Fibroblast of lung (primary cell): ENCODE measurements around the gene PTPRU. TPM values are rescaled to one million over a fixed set of nuclear protein-coding genes. Genes with fewer than 3 reads are reported as not detected.

Experiments
- DNase-seq, 2 donors: peaks; one replicate each; pipeline versions ENCODE4 v3.0.0 to v3.0.0-alpha.2; 2010; ENCODE audit warnings: low read depth in 2 of 2
- H2AFZ ChIP-seq: 2 replicates; pipeline ENCODE4 v1.5.1; 2012; ENCODE audit warnings: low read length, control low read depth, inconsistent platforms
- H3K27ac ChIP-seq: 2 replicates; pipeline ENCODE4 v1.5.1; 2011; ENCODE audit warnings: low read length, control low read depth; ENCODE audit not compliant: insufficient read depth
- H3K27me3 ChIP-seq: 2 replicates; pipeline ENCODE4 v1.5.1; 2011; ENCODE audit warnings: mild to moderate bottlenecking, low read length; ENCODE audit not compliant: control insufficient read depth, insufficient read depth
- H3K36me3 ChIP-seq: 2 replicates; pipeline ENCODE4 v1.5.1; 2011; ENCODE audit warnings: low read length; ENCODE audit not compliant: control insufficient read depth, insufficient read depth
- H3K4me1 ChIP-seq: 2 replicates; pipeline ENCODE4 v1.5.1; 2011; ENCODE audit warnings: low read length; ENCODE audit not compliant: control insufficient read depth, insufficient read depth; ENCODE audit errors: extremely low read depth
- H3K4me2 ChIP-seq: 2 replicates; pipeline ENCODE4 v1.5.1; 2011; ENCODE audit warnings: low read length, control low read depth; ENCODE audit not compliant: insufficient read depth; ENCODE audit errors: extremely low read depth
- H3K4me3 ChIP-seq, 4 experiments: fragments of 200-600 bp in 1 of 4; sonication (generic) in 1 of 4; replicated peaks in 1 of 4; 2 replicates each; pipeline ENCODE4 v1.5.1; 2011 to 2016; ENCODE audit warnings: low read length in 4 of 4, low read depth in 3 of 4, mild to moderate bottlenecking in 3 of 4, control low read depth in 2 of 4, inconsistent platforms in 1 of 4, mixed read lengths in 1 of 4; ENCODE audit not compliant: insufficient read depth in 1 of 4; ENCODE audit errors: control extremely low read depth in 1 of 4
- H3K79me2 ChIP-seq: 2 replicates; pipeline ENCODE4 v1.5.1; 2012; ENCODE audit warnings: mild to moderate bottlenecking, low read length, inconsistent platforms; ENCODE audit not compliant: control insufficient read depth, insufficient read depth
- H3K9ac ChIP-seq: 2 replicates; pipeline ENCODE4 v1.5.1; 2011; ENCODE audit warnings: mild to moderate bottlenecking, low read length, control low read depth; ENCODE audit not compliant: insufficient read depth
- H3K9me3 ChIP-seq: 2 replicates; pipeline ENCODE4 v1.5.1; 2012; ENCODE audit warnings: low read depth, low read length; ENCODE audit not compliant: control insufficient read depth, insufficient read depth
- H4K20me1 ChIP-seq: 2 replicates; pipeline ENCODE4 v1.5.1; 2011; ENCODE audit warnings: low read length; ENCODE audit not compliant: control insufficient read depth, insufficient read depth; ENCODE audit errors: extremely low read depth
- EZH2 ChIP-seq: IDR thresholded peaks from 2 replicates; pipeline ENCODE4 v1.5.1; 2012; ENCODE audit warnings: low read length, control low read depth, mild to moderate bottlenecking; ENCODE audit errors: missing control alignments
- polyA plus RNA-seq, 2 donors: library from polyadenylated mRNA; depleted of rRNA in 1 of 2; stranded (reverse) in 1 of 2; unstranded in 1 of 2; fragments of >200 nt; gene quantifications; 2 replicates each; pipeline ENCODE4 v1.2.1, GENCODE V29; 2011 to 2012; ENCODE audit warnings: missing spikeins in 1 of 2
- total RNA-seq: library from RNA; depleted of rRNA; stranded (reverse); fragments of >200 nt; gene quantifications from 2 replicates; pipeline ENCODE4 v1.2.1, GENCODE V29; 2014
- TF ChIP-seq, protein P1 (sequence below), 2 donors: IDR thresholded peaks in 1 of 2; conservative IDR thresholded peaks in 1 of 2; 1 replicate in 1 of 2; 2 replicates in 1 of 2; pipeline ENCODE4 v1.5.1; 2011 to 2012; ENCODE audit warnings: low read length in 2 of 2, control low read depth in 1 of 2, inconsistent platforms in 1 of 2, low read depth in 1 of 2, mild to moderate bottlenecking in 1 of 2

Gene PTPRU
- total and polyA plus RNA-seq, 2 donors (not counting 1 experiment from before 2014, with no cell fraction given) = 1.4 to 25.8 TPM

DNA sequence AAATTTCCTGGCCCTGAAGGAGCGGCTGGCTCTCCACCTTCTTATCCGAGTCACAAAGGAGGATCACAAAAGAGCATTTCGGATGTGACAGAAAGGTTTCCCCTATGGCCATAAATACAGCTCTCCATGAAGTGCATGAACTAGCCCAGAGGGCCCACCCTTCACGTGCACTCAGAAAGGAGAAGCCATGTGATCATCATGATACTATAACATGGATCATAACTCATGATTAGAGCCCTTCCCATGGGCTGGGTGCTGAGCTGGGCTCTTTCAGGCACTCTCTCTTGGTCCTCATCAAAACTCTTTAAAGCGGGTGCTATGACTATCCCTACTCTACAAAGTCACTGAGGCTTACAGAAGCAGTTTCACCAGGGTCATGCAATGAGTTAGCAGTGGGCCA, 135.0 kb downstream of the PTPRU start:
- no peak overlapping the region for H3K4me2 ChIP-seq
- TF ChIP-seq, protein P1, sequence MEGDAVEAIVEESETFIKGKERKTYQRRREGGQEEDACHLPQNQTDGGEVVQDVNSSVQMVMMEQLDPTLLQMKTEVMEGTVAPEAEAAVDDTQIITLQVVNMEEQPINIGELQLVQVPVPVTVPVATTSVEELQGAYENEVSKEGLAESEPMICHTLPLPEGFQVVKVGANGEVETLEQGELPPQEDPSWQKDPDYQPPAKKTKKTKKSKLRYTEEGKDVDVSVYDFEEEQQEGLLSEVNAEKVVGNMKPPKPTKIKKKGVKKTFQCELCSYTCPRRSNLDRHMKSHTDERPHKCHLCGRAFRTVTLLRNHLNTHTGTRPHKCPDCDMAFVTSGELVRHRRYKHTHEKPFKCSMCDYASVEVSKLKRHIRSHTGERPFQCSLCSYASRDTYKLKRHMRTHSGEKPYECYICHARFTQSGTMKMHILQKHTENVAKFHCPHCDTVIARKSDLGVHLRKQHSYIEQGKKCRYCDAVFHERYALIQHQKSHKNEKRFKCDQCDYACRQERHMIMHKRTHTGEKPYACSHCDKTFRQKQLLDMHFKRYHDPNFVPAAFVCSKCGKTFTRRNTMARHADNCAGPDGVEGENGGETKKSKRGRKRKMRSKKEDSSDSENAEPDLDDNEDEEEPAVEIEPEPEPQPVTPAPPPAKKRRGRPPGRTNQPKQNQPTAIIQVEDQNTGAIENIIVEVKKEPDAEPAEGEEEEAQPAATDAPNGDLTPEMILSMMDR (conservative IDR thresholded peaks at IDR 0.05 in 1 of 2, IDR thresholded peaks at IDR 0.05 in 1 of 2; ENCODE audit: low read depth in 1 of 2, low read length in 2 of 2) = no peak
- no peak for TF ChIP-seq EZH2
- no peak overlapping the region for H3K9ac ChIP-seq
- H2AFZ ChIP-seq = no peak overlapping the region
- H3K4me1 ChIP-seq = no peaks in the 10 kb centered on the region
- no peak overlapping the region for H3K27ac ChIP-seq
- H3K79me2 ChIP-seq = no peaks in the 10 kb centered on the region
- no peaks in the 10 kb centered on the region for H3K36me3 ChIP-seq
- no peaks in the 10 kb centered on the region for H4K20me1 ChIP-seq
- H3K9me3 ChIP-seq = no peaks in the 10 kb centered on the region
- no peak for DNase-seq
- H3K27me3 ChIP-seq = no peaks in the 10 kb centered on the region
- H3K4me3 ChIP-seq = no peak overlapping the region

DNA sequence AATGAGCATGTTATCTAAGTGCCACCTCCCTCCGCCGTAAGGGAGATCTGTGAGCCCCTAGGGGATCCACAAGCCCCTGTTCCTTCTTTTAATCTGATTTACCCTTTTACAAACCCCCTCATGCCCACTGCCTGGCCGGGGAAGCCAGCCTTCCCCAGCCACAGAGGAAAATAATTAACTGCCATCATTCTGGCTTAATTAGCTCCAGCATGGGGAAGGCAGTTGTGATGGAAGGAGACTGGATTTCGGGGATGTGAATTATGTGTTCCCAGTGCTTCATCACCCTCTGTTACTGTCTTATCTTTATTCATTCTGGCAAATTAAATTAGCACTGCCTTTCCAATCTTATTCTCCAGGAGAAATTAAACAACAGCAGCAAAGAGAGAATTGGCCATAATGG, 135.8 kb downstream of the PTPRU start:
- DNase-seq = no peak
- no peak overlapping the region for H3K4me2 ChIP-seq
- H3K36me3 ChIP-seq = no peaks in the 10 kb centered on the region
- H3K79me2 ChIP-seq = no peaks in the 10 kb centered on the region
- H3K4me3 ChIP-seq = no peak overlapping the region
- no peak overlapping the region for H3K27ac ChIP-seq
- no peaks in the 10 kb centered on the region for H3K4me1 ChIP-seq
- H3K9me3 ChIP-seq = no peaks in the 10 kb centered on the region
- H2AFZ ChIP-seq = no peak overlapping the region
- no peak overlapping the region for H3K9ac ChIP-seq
- no peaks in the 10 kb centered on the region for H4K20me1 ChIP-seq
- TF ChIP-seq EZH2 = no peak
- TF ChIP-seq, protein P1 (conservative IDR thresholded peaks at IDR 0.05 in 1 of 2, IDR thresholded peaks at IDR 0.05 in 1 of 2; ENCODE audit: low read depth in 1 of 2, low read length in 2 of 2) = no peak
- no peaks in the 10 kb centered on the region for H3K27me3 ChIP-seq

Other genes starting within 250 kb of the PTPRU start
- 17.7 and 18.5 TPM in 2 replicates for gene TMEM200B, start 112.6 kb upstream of the PTPRU start, total RNA-seq
- 12.6 and 20.8 TPM in 2 replicates for gene TMEM200B, start 112.6 kb upstream of the PTPRU start, polyA plus RNA-seq
- 46.2 and 51.4 TPM in 2 replicates for gene SRSF4, start 54.6 kb upstream of the PTPRU start, total RNA-seq
- gene SRSF4, start 54.6 kb upstream of the PTPRU start, polyA plus RNA-seq = 59.2 and 61.9 TPM in 2 replicates
- gene MECR, start 5.6 kb upstream of the PTPRU start, total RNA-seq = 16.9 and 17.5 TPM in 2 replicates
- gene MECR, start 5.6 kb upstream of the PTPRU start, polyA plus RNA-seq = 19.8 and 21.0 TPM in 2 replicates